K562 (cell line): Measurements from ENCODE around the gene CD6. TPM values are rescaled to one million over a fixed set of nuclear protein-coding genes. Genes with fewer than 3 reads are reported as not detected.
A peak's percentile ranks its signal among the peaks of the same experiment; 100 is the strongest.

Experiments used
- ATAC-seq: fragments of 200-7000 bp; cut with Tn5 transposase; 3 replicates; pipeline ENCODE4 v1.9.1; 2020; ENCODE audit warnings: moderate library complexity
- BruUV-seq: library from RNA; stranded (reverse); fragments of 400-500 nt; replicated peaks from 2 replicates; lab custom pipeline; 2021; lab: Mats Ljungman, UMichigan
- CTCF ChIA-PET: fragments of 300-600 bp; formaldehyde crosslinking; extraction: SDS; loops from one replicate; lab custom pipeline; 2021; ENCODE audit warnings: low intra/inter-chr PET ratio; lab: Yijun Ruan, JAX
- POLR2A ChIA-PET: fragments of 300-600, 350-650 bp; sonication (Branson Sonifier 250); formaldehyde crosslinking; extraction: SDS; loops from one replicate; lab custom pipeline; 2021; ENCODE audit warnings: antibody characterized with exemption, inconsistent platforms; lab: Yijun Ruan, JAX
- DNase-seq, 4 experiments: peaks; one replicate each; pipeline versions ENCODE4 v3.0.0 to v3.0.0-alpha.2; 2011 to 2018; ENCODE audit warnings: low spot score in 3 of 4, mixed read lengths in 3 of 4; ENCODE audit errors: extremely low read depth in 1 of 4
- FAIRE-seq: peaks from 2 replicates; lab custom pipeline; 2011; peaks lifted over from hg19 to GRCh38; lab: Jason Lieb, UNC
- H2AFZ ChIP-seq: 2 replicates; pipeline ENCODE4 v1.6.0; 2011; ENCODE audit warnings: low read depth, low read length, control low read depth, inconsistent platforms
- H3K27ac ChIP-seq: fragments of 200-600 bp; 3 replicates; pipeline ENCODE4 v1.8.0; 2011; ENCODE audit warnings: low read depth, mild to moderate bottlenecking, control low read depth, inconsistent platforms, low read length, moderate library complexity, mixed read lengths; ENCODE audit errors: extremely low read depth
- H3K27me3 ChIP-seq, 2 experiments: fragments of 300-600 bp in 1 of 2; 2 replicates in 1 of 2; 3 replicates in 1 of 2; pipeline versions ENCODE4 v1.6.0 to v1.8.0; 2011; ENCODE audit warnings: inconsistent platforms in 2 of 2, low read length in 2 of 2, mild to moderate bottlenecking in 1 of 2, mixed read lengths in 1 of 2, moderate library complexity in 1 of 2; ENCODE audit not compliant: control insufficient read depth in 2 of 2, insufficient read depth in 2 of 2
- H3K36me3 ChIP-seq: fragments of 300-600 bp; 3 replicates; pipeline ENCODE4 v1.8.0; 2011; ENCODE audit warnings: mild to moderate bottlenecking, low read length, inconsistent platforms; ENCODE audit not compliant: control insufficient read depth, insufficient read depth
- H3K4me1 ChIP-seq, 2 experiments: fragments of 200-600 bp in 1 of 2; replicated peaks in 1 of 2; 2 replicates in 1 of 2; 3 replicates in 1 of 2; pipeline versions ENCODE4 v1.5.1 to v1.8.0; 2011; ENCODE audit warnings: inconsistent platforms in 2 of 2, low read length in 2 of 2, mild to moderate bottlenecking in 1 of 2, mixed read lengths in 1 of 2, moderate library complexity in 1 of 2; ENCODE audit not compliant: control insufficient read depth in 2 of 2, insufficient read depth in 2 of 2
- H3K4me2 ChIP-seq: 2 replicates; pipeline ENCODE4 v1.6.1; 2011; ENCODE audit warnings: low read length, control low read depth, inconsistent platforms, mixed read lengths; ENCODE audit not compliant: insufficient read depth
- H3K4me3 ChIP-seq: fragments of 200-600 bp; sonication (generic), shearing (Covaris generic); 2 replicates; pipeline ENCODE4 v1.5.1; 2016; ENCODE audit warnings: control low read depth, inconsistent platforms
- H3K79me2 ChIP-seq: fragments of 200-600 bp; 3 replicates; pipeline ENCODE4 v1.8.0; 2011; ENCODE audit warnings: low read length, inconsistent platforms; ENCODE audit not compliant: control insufficient read depth, insufficient read depth
- H3K9ac ChIP-seq, 2 experiments: 2 replicates each; pipeline versions ENCODE4 v1.6.0 to v1.6.1; 2011; ENCODE audit warnings: low read depth in 2 of 2, low read length in 2 of 2, control low read depth in 1 of 2, inconsistent platforms in 1 of 2, mild to moderate bottlenecking in 1 of 2, mixed read lengths in 1 of 2; ENCODE audit not compliant: insufficient read depth in 1 of 2
- H3K9me1 ChIP-seq: one replicate; pipeline ENCODE4 v1.6.0; 2011; ENCODE audit warnings: inconsistent platforms, mild to moderate bottlenecking, low read length, moderate library complexity; ENCODE audit not compliant: control insufficient read depth, insufficient read depth
- H3K9me3 ChIP-seq: replicated peaks from 2 replicates; pipeline ENCODE4 v1.5.1; 2011; ENCODE audit warnings: low read depth, low read length, inconsistent platforms; ENCODE audit not compliant: control insufficient read depth, insufficient read depth
- H4K20me1 ChIP-seq: replicated peaks from 2 replicates; pipeline ENCODE4 v1.6.1; 2011; ENCODE audit warnings: low read length, inconsistent platforms, mixed read lengths; ENCODE audit not compliant: control insufficient read depth, insufficient read depth
- ARID2 ChIP-seq: fragments of 450-650 bp; IDR thresholded peaks from 2 replicates; pipeline ENCODE4 v1.6.1; 2017; ENCODE audit warnings: antibody characterized with exemption, mild to moderate bottlenecking
- CREM ChIP-seq: IDR thresholded peaks from 2 replicates; pipeline ENCODE4 v1.6.1; 2014; ENCODE audit warnings: antibody characterized with exemption, low read depth
- E4F1 ChIP-seq: fragments of 250-450 bp; sonication (Bioruptor Pico); IDR thresholded peaks from 2 replicates; pipeline ENCODE4 v1.5.0; 2021; ENCODE audit warnings: mild to moderate bottlenecking, borderline replicate concordance
- MTA2 ChIP-seq: fragments of 450-650 bp; IDR thresholded peaks from 2 replicates; pipeline ENCODE4 v1.6.1; 2016; ENCODE audit warnings: low read depth
- NFE2L1 ChIP-seq: fragments of 450-650 bp; IDR thresholded peaks from 2 replicates; pipeline ENCODE4 v1.6.1; 2016; ENCODE audit warnings: missing genetic modification characterization, low read depth, mild to moderate bottlenecking, missing compliant biosample characterization, moderate library complexity, borderline replicate concordance
- OTX1 ChIP-seq: fragments of 450-650 bp; formaldehyde crosslinking; IDR thresholded peaks from 2 replicates; pipeline ENCODE4 v1.4.0; 2022; ENCODE audit warnings: mild to moderate bottlenecking
- PYGO2 ChIP-seq: fragments of 450-650 bp; IDR thresholded peaks from 2 replicates; pipeline ENCODE4 v1.6.1; 2016; ENCODE audit warnings: mild to moderate bottlenecking, missing genetic modification characterization, moderate library complexity, missing compliant biosample characterization
- ZBTB26 ChIP-seq: fragments of 450-650 bp; formaldehyde crosslinking; IDR thresholded peaks from 2 replicates; pipeline ENCODE4 v1.4.0; 2022; ENCODE audit warnings: missing genetic modification characterization
- ZNF174 ChIP-seq: fragments of 250-450 bp; sonication (Bioruptor Pico); IDR thresholded peaks from 2 replicates; pipeline ENCODE4 v1.4.0; 2020; ENCODE audit warnings: mild to moderate bottlenecking
- ZNF253 ChIP-seq: fragments of 250-450 bp; sonication (Bioruptor Pico); conservative IDR thresholded peaks from 2 replicates; pipeline ENCODE4 v1.6.1; 2021; ENCODE audit warnings: mild to moderate bottlenecking
- ZNF398 ChIP-seq: fragments of 250-450 bp; sonication (Bioruptor Pico); IDR thresholded peaks from 2 replicates; pipeline ENCODE4 v1.8.0; 2021; ENCODE audit warnings: moderate library complexity, mild to moderate bottlenecking, inconsistent platforms
- WGBS: fragments of 100-300 bp; shearing (Covaris generic); methylation state at CpG from one replicate; pipeline ENCODE4 v1.1.6; 2016; ENCODE audit warnings: low coverage, mixed read lengths; ENCODE audit not compliant: insufficient coverage; ENCODE audit errors: missing lambda C conversion rate; 5-methylcytosine and 5-hydroxymethylcytosine counted together
- in situ Hi-C: fragments of 300-500 bp; cut with MboI; formaldehyde crosslinking; loops from 4 replicates; pipeline ENCODE4 v1.15.0; 2018; ENCODE audit warnings: inconsistent platforms, mixed read lengths
- intact Hi-C: fragments of 100-400 bp; cut with micrococcal nuclease; formaldehyde crosslinking; loops from 2 replicates; pipeline ENCODE4 v1.14.2; 2022
- polyA plus RNA-seq, 8 experiments: library from polyadenylated mRNA; depleted of rRNA in 4 of 8; stranded (reverse) in 5 of 8; unstranded in 3 of 8; fragments of >200 nt; fragmentation: Nextera tagmentation in 2 of 8; fragmentation: Illumina TruSeq in 1 of 8; extraction: Ambion mirVana in 2 of 8; extraction: Trizol in 1 of 8; gene quantifications; 2 replicates each; pipeline versions ENCODE4 v1.2.1 to v1.2.3, GENCODE V29; 2011 to 2014; ENCODE audit warnings: inconsistent platforms in 1 of 8, missing spikeins in 1 of 8
- total RNA-seq, 7 experiments: library from RNA; depleted of rRNA in 6 of 7; stranded (reverse); fragments of >200 nt in 6 of 7; fragmentation: Illumina TruSeq in 2 of 7; extraction: Trizol in 2 of 7; gene quantifications; 2 replicates each; pipeline versions ENCODE4 v1.2.1 to v1.2.3, GENCODE V29; 2011 to 2021; ENCODE audit warnings: low replicate concordance in 1 of 7

CD6 gene
- total and polyA plus RNA-seq, 9 of the 15 experiments (the other 6 are each of a cell fraction or from before 2014, with no cell fraction given) = 0.84 TPM; not detected in 8

GRCh38 chr11:60987577-60988277, 16.2 kb downstream of the CD6 start:
- Histone ChIP-seq H3K4me1 (no peaks in the 10 kb centered on the region), H3K4me2 (no peak overlapping the region), H3K9me1 (no peaks in the 10 kb centered on the region), H3K27ac (no peak overlapping the region), H3K9ac (no peak overlapping the region), H3K9me3 (no peaks in the 10 kb centered on the region), H4K20me1 (0 out of 2 replicates have a peak, but pooled peaks cover 3% of the 10 kb centered on the region), H3K36me3 (no peaks in the 10 kb centered on the region), H2AFZ (no peak overlapping the region), H3K27me3 (peaks cover 34 to 63% of the 10 kb centered on the region in 2 experiments), H3K4me3 (no peak overlapping the region), H3K79me2 (no peaks in the 10 kb centered on the region)
- FAIRE-seq = no peak
- in situ Hi-C loops = no loop called here
- no peak for TF ChIP-seq ZNF253
- TF ChIP-seq E4F1 (CRISPR knock-in tag) = no peak
- no peak for TF ChIP-seq MTA2
- no peak for TF ChIP-seq ZNF174 (CRISPR knock-in tag)
- no peak for TF ChIP-seq PYGO2 (tag)
- no peak for TF ChIP-seq CREM
- no peak for TF ChIP-seq NFE2L1 (tag)
- TF ChIP-seq OTX1 (CRISPR knock-in tag) = no peak
- no peak for TF ChIP-seq ZBTB26 (CRISPR knock-in tag)
- no peak for TF ChIP-seq ZNF398 (CRISPR knock-in tag)
- TF ChIP-seq ARID2 = no peak
- intact Hi-C loops = no loop called here
- no peak for DNase-seq
- peak; percentile 60; the same call in 2 of the 3 replicates for ATAC-seq
- ChIA-PET POLR2A (interaction anchor here (0.6 kb wide), 1 partner anchor 25 kb away, joined by 4 read pairs; no protein-coding TSS in a partner anchor), CTCF (no interaction called here)
- no TSS peak for BruUV-seq
- 0% methylated on average over 9 of the region's 9 CpGs for WGBS
